Left kidney (tissue), 2 donors: ENCODE data around the gene LSS. TPM values are rescaled to one million over a fixed set of nuclear protein-coding genes. Genes with fewer than 3 reads are reported as not detected.
"Not testable (repeated sequence)": the region's sequence is repeated elsewhere in the genome, so short reads cannot be mapped to it uniquely, and the experiment has no call there.

Experiments used
- DNase-seq: peaks from one replicate; pipeline ENCODE4 v3.0.0-alpha.2; 2013
- polyA plus RNA-seq: library from polyadenylated mRNA; unstranded; fragments of 120-200 nt; gene quantifications from one replicate; pipeline ENCODE4 v1.2.1, GENCODE V29; 2013; ENCODE audit not compliant: insufficient read length

LSS gene
- polyA plus RNA-seq, 1 donor: 38.8 TPM

- no peak for DNase-seq
These were observed 40.1 kb downstream of the LSS start for GRCh38 chr21:46188226-46189212.

DNA sequence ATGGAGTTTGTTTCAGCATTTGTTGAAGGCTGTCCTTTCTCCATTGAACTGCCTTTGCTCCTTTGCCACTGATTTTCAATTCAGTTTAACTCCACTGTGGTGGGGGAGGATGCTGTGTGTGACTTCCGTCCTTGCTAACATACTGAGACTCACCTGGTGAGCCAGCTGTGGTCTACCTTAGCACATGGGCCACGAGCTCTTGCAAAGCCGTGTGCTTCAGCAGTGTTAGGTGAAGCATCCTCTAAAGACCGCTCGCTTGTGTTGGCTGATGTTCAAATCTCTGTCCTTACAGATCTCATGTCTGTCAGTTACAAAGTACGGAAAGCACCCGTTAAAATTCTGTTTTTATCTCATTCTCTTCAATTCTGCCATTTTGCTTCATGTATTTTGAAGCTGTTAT, 40.8 kb downstream of the LSS start:
- DNase-seq: no peak

DNA sequence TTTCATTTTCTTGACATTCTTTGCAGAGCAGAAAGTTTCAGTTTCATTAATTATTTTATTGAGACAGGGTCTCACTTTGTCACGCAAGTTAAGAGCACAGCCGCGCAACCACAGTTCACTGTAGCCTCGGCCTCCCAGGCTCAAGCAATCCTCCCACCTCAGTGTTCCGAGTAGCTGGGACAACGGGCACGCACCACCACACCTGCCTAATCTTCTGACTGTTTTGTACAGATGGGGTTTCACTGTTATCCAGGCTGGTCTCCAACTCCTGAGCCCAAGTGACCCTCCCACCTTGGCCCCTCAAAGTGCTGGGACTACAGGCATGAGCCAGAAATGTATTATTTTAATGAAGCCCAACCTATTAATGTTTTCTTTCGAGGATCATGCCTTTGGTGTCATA, 41.3 kb downstream of the LSS start:
- DNase-seq: no peak

DNA sequence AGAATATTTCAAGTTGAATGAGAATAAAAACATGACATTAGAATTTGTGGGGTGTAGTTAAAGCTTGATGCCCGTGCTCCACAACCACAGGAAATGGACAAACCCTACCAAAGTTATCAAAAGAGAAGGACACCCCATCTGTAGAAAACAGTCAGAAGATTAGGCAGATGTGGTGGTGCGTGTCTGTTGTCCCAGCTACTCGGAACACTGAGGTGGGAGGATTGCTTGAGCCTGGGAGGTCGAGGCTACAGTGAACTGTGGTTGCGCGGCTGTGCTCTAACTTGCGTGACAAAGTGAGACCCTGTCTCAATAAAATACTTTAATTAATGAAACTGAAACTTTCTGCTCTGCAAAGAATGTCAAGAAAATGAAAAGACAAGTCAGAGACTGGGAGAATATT, 42.9 kb downstream of the LSS start:
- DNase-seq: no peak

- peak; percentile 88 for DNase-seq
These were observed 43.7 kb downstream of the LSS start for GRCh38 chr21:46184625-46185555.

DNA sequence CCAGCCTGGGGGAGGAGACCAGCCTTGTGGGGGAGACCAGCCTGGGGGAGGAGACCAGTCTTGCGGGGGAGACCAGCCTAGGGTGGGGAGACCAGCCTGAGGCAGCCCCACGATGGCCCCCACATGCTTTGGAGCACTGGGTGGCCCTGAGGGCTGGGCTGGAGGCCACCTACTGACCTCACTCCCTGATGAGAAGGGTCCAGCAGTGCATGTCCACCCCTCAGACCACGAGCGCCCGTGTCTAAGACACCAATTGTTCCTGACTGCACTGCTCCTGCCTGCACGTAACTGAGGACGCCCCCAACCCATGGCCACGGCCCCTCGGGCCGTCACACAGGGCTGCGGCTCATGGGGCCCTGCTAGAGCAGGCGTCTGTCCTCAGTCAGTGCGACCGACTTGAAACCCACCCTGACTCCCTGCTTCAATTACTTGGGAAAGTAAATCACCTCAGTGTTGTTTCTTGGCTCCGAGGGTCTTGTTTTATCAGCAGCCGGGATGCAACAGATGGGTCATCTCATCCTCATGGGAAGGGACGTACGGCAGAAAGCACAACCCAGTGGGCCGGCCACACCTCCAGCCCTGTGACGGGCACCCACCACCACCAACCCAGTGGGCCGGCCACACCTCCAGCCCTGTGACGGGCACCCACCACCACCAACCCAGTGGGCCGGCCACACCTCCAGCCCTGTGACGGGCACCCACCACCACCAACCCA, 44.5 kb downstream of the LSS start, which contains the start of gene SPATC1L:
TSS of gene SPATC1L (minus strand) at position 550 of the 715 bp plus-strand sequence. CDS start 1,643 bp downstream, outside the sequence.
- DNase-seq: peak; percentile 89

DNA sequence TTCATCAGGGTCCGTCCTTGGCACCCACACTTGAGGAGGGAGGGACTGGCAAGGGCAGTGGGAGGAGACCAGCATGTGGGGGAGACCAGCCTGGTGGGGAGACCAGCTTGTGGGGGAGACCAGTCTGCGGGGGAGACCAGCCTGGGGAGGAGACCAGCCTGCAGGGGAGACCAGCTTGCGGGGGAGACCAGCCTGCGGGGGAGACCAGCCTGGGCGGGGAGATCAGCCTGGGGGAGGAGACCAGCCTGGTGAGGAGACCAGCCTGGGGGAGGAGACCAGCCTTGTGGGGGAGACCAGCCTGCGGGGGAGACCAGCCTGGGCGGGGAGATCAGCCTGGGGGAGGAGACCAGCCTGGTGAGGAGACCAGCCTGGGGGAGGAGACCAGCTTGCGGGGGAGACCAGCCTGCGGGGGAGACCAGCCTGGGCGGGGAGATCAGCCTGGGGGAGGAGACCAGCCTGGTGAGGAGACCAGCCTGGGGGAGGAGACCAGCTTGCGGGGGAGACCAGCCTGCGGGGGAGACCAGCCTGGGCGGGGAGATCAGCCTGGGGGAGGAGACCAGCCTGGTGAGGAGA, 45.2 kb downstream of the LSS start:
- DNase-seq: not testable (repeated sequence)

DNA sequence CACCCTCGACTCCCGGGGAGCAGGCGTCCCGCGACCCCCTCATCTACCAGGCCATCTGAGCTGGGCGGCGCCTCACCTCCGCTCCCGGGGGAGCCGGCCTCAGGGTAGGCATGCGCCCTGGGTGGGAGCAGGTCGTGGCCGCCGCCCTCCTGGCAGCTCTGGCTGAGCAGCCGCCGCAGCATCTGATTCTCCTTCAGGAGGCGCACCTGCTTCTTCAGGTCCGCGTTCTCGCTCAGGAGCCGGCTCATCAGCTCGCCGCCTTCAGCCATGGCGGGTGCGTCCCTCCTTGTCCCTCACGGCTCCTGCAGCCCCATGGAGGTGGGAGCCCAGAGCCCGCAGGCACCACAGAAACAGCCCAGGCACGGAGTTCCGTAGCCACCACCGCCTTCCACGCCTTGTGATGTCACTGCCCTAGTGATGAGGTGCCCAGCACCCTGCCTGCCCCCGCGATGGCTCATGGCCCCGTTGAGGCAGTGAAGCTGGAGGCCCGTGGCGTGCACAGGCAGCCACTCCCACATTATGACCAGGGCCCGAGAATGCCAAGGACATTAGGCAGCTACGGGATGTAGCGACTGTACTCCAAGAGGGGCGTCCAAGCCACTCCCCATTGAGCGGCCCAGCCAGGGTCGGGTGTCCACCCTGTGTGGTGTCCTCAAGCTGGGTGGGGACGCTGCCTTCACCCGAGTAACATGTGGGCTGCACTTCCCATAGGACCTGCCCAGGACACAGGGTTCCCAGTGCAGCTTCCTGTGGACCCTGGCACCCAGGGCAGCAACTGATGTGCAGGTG, 45.8 kb downstream of the LSS start:
- DNase-seq: no peak

DNA sequence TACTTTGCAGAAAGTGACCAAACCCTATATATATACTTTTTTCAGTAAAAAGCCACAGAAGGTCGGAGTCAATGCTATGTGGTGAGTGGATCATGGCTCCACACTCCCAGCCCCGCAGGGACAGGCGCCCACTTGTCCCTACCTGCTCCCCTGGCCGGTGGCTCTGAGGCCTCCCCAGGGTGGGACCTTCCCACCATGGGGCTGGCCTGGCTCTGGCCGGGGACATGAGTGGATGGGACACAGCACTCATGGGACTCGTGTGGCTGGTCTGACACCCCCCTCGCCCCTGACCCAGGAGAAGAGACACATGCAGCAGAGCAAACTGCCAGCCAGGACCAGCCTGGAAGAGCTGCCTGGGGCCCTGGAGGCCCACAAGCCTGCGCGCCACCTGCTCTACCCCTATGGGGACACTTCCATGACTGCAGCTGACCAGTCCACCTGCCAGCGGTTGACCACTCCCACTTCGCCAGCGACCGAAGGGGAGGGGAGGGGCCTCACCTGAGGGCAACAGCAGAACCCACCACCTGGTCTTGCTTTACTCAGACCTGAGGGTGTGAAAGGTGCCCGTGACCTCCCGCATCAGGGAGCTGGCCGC, 46.5 kb downstream of the LSS start:
- no peak for DNase-seq

DNA sequence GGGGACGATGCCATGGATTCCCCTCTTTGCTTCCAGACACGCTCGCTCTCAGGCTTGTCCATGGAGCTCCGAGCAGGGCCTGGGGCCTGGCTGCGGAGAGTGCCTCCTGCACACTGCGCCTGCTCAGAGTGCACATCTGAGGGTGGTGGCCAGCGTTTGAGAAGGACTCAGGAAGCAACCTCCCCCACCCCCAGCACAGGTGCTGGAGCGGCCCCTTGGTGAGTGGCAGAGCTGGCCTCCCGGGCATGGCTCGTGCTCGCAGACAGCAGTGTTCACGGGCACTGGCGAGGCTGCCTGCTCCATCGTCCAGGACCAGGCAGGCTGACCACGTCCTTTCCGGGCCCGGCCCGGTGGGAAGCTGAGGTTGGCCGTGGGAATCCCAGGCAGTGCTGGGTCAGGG, 47.1 kb downstream of the LSS start:
- DNase-seq: no peak

DNA sequence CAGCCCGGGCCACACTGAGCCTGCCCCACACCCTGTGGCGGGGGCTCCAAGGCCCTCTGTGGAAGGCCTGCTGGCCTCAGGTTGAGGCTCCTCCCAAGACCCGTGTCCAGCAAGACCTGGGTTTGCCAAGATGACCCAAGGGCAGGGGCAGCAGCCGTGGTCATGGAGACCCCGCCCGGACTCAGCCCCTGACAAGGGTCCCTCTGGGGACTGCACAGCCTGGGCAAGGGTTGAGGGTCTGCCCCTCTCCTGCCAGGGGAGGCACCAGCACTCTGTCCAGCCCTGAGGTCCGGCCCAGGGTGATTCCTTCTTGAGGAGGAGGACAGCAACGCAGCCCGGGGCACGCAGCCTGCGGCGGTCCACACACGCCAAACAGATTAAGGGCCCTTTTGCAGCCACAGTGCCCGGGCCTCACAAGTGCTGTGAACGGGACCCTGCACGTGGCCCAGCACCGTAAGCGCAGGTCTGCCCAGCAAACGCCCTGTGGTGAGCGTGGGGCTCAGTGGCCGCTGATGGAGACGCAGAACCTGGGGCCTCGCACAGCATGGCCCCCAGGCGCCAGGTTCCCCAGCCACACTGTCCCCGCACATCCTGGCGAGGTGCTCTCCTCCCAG, 47.7 kb downstream of the LSS start:
- DNase-seq: no peak

GRCh38 chr21:46180079-46180722, 48.4 kb downstream of the LSS start:
- no peak for DNase-seq

- no peak for DNase-seq
These were observed 48.9 kb downstream of the LSS start for GRCh38 chr21:46179708-46180078.

DNA sequence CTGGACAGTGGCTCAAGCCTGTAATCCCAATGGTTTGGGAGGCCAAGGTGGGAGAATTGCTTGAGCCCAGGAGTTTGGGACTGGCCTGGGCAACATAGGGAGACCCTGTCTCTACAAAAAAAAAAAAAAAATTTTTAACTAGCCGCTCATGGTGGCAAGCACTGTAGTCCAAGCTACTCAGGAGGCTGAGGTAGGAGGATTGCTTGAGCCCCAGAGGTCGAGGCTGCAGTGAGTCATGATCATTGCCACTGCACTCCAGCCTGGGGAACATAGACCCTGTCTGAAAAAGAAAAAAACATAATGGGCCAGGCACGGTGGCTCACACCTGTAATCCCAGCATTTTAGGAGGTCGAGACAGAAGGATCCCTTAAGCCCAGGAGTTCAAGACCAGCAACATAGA, 49.6 kb downstream of the LSS start:
- DNase-seq: no peak

- DNase-seq: not testable (repeated sequence)
These were observed 52.0 kb downstream of the LSS start for GRCh38 chr21:46176443-46177129.

DNA sequence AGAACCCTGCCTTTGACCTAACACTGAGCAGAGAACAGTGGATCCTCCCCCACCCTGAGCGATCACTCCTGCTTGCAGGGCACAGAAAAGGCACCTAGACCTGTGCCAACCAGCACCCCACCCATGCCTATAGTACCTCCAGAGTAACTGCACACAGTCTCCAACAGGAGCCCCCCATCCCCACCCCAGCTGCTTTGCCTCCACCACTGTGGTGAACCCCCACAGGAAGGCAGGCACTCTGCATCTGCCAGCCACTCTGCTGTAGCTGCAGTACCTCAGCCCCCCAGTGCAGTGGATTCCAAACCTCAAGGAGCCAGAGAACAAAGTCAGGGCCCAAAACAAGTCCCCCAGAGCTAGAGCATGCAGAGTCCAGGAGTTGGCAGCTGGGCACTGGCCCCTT, 55.0 kb downstream of the LSS start:
- DNase-seq: no peak

- DNase-seq: no peak
These were observed 55.6 kb downstream of the LSS start for GRCh38 chr21:46172863-46173528.
